Body of pancreas (tissue), 4 donors: Measurements from ENCODE around the gene TTPAL.

Experiments
- CTCF ChIP-seq, 7 experiments: fragments of 450-650 bp in 4 of 7; fragments of 200-600 bp in 3 of 7; sonication (generic) in 3 of 7; IDR thresholded peaks; one replicate each; pipeline ENCODE4 v1.5.1; 2016 to 2019; ENCODE audit warnings: antibody characterized with exemption in 7 of 7
- POLR2A ChIP-seq, 3 donors: fragments of 450-650 bp; IDR thresholded peaks; one replicate each; pipeline ENCODE4 v1.6.1; 2016; ENCODE audit warnings: antibody characterized with exemption in 3 of 3, mild to moderate bottlenecking in 2 of 3

- TF ChIP-seq CTCF (IDR thresholded peaks at IDR 0.05), result no peak
- TF ChIP-seq POLR2A (IDR thresholded peaks at IDR 0.05), result no peak
Measured at GRCh38 chr20:44497761-44498160, 22.1 kb downstream of the TTPAL start.
